ENCODE results near the gene MGA. TPM values are rescaled to one million over a fixed set of nuclear protein-coding genes. Genes with fewer than 3 reads are reported as not detected.

Gene MGA
- total RNA-seq, 1 experiment from 2014 or later = 38.5 TPM

DNA sequence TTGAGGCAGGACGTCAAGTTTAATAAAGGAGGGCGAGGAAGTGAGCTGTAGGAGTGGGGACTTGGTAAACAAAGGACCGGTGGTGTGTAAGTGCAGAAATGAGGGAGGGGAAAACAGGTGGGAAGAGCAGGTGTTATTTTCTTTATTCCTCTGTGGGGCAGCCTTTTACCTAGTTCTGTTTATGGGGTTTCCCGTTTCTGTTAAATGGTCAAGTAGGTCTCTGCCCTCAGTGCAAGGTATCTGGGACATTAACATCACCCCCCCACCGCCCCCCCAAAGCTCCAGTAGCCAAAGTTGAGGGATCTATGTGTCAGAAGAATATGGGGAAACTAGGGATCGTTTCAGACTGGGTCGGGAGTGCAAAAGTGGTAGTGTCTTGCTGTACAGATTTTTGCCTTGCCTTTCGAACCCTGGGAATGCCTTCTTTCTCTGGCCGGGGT, 893 bp downstream of the MGA start:
- intact Hi-C loops (cut with micrococcal nuclease; ENCODE audit: unreplicated experiment) = loop anchor here (5.0 kb wide), 1 partner anchor 39 kb away; no protein-coding TSS in a partner anchor
- BruUV-seq (replicated peaks) = no TSS peak

DNA sequence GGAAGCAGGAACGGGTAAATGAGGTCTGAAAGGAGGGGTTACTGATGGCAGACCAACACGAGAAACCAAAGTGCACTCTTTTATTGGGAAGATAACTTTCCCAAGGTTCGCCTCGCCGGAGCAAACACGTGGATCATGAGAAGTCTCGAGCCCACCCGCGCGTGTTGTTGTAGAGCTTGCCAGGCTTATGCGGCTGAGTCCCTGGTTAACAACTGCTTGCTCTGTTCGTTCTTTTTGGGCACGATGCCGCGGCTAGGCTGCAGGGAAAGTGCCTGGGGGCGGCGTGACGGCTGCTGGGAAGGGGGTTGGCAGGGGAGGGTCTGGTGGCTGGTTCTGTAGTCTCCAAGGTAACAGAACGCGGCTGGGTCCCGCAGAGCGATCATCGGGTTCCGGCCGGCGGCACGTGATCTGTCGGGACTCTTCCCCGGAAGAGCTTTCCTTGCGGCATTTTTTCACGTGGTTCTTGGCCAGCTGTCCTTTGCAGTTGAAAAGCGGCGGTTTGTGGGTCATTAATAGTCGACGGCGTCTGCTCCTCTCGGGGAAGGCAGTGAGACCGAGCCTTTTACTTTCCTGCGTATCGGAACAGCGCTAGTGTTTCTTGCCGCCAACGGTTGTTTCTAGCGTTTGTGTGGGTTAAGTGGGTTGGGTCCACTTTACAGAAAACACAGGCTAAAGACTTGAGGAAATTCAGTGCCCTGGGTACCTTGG, 1.5 kb downstream of the MGA start:
- peaks cover 11% of the 10 kb centered on the region for H3K4me1 ChIP-seq (replicated peaks; ENCODE audit: insufficient read depth)
- peak overlapping the region; percentile 63 for H3K4me3 ChIP-seq
- intact Hi-C loops (cut with micrococcal nuclease; ENCODE audit: unreplicated experiment) = loop anchor here (5.0 kb wide), 1 partner anchor 39 kb away; no protein-coding TSS in a partner anchor
- peaks cover 21% of the 10 kb centered on the region for H4K20me1 ChIP-seq (ENCODE audit: insufficient read depth)
- H3K79me2 ChIP-seq (ENCODE audit: low read depth) = peaks cover 60% of the 10 kb centered on the region
- peak overlapping the region; percentile 85; the same call in 1 of the 2 replicates for H3K27ac ChIP-seq
- BruUV-seq (replicated peaks) = no TSS peak
- H3K4me2 ChIP-seq = peak overlapping the region; percentile 85
- TF ChIP-seq, protein P1, sequence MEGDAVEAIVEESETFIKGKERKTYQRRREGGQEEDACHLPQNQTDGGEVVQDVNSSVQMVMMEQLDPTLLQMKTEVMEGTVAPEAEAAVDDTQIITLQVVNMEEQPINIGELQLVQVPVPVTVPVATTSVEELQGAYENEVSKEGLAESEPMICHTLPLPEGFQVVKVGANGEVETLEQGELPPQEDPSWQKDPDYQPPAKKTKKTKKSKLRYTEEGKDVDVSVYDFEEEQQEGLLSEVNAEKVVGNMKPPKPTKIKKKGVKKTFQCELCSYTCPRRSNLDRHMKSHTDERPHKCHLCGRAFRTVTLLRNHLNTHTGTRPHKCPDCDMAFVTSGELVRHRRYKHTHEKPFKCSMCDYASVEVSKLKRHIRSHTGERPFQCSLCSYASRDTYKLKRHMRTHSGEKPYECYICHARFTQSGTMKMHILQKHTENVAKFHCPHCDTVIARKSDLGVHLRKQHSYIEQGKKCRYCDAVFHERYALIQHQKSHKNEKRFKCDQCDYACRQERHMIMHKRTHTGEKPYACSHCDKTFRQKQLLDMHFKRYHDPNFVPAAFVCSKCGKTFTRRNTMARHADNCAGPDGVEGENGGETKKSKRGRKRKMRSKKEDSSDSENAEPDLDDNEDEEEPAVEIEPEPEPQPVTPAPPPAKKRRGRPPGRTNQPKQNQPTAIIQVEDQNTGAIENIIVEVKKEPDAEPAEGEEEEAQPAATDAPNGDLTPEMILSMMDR (conservative IDR thresholded peaks at IDR 0.05) = no peak
- no peak for TF ChIP-seq EZH2 (IDR thresholded peaks at IDR 0.05; ENCODE audit: low read depth)
- no peaks in the 10 kb centered on the region for H3K9me2 ChIP-seq (ENCODE audit: insufficient read depth)
- CTCF ChIA-PET = no interaction called here
- no peaks in the 10 kb centered on the region for H3K9me3 ChIP-seq (ENCODE audit: insufficient read depth, low read depth)
- H3K27me3 ChIP-seq (ENCODE audit: insufficient read depth, low read depth) = no peaks in the 10 kb centered on the region
- POLR2A ChIA-PET (ENCODE audit: unreplicated experiment) = no interaction called here
- H2AFZ ChIP-seq = peak overlapping the region; percentile 97
- peaks cover 29% of the 10 kb centered on the region; the same call in 1 of the 2 replicates for H3F3A ChIP-seq (ENCODE audit: insufficient read depth, low read depth)
- no peaks in the 10 kb centered on the region for H3K36me3 ChIP-seq (ENCODE audit: low read depth)
- DNase-seq = peak; percentile 43 to 46

More for the DNA sequence above, 893 bp downstream of the MGA start:
- Histone ChIP-seq H3K27me3 (ENCODE audit: insufficient read depth, low read depth) (no peaks in the 10 kb centered on the region), H3K36me3 (ENCODE audit: low read depth) (no peaks in the 10 kb centered on the region), H4K20me1 (ENCODE audit: insufficient read depth) (peaks cover 17% of the 10 kb centered on the region), H3F3A (ENCODE audit: insufficient read depth, low read depth) (peaks cover 23% of the 10 kb centered on the region; the same call in 1 of the 2 replicates), H3K4me1 (replicated peaks; ENCODE audit: insufficient read depth) (peaks cover 11% of the 10 kb centered on the region), H3K27ac (peak overlapping the region; percentile 85), H2AFZ (peak overlapping the region; percentile 97), H3K79me2 (ENCODE audit: low read depth) (peaks cover 54% of the 10 kb centered on the region), H3K9me2 (ENCODE audit: insufficient read depth) (no peaks in the 10 kb centered on the region), H3K4me2 (peak overlapping the region; percentile 85), H3K4me3 (peak overlapping the region; percentile 63), H3K9me3 (ENCODE audit: insufficient read depth, low read depth) (no peaks in the 10 kb centered on the region)
- ChIA-PET CTCF (interaction anchor here (0.6 to 0.7 kb wide), 2 partner anchors 80 to 96 kb away, joined by 3 to 4 read pairs; no protein-coding TSS in a partner anchor), POLR2A (ENCODE audit: unreplicated experiment) (interaction anchor here (0.7 kb wide), 1 partner anchor 401 kb away, joined by 3 read pairs; no protein-coding TSS in a partner anchor)
- DNase-seq = no peak
- TF ChIP-seq EZH2 (IDR thresholded peaks at IDR 0.05; ENCODE audit: low read depth) = no peak
- TF ChIP-seq, protein P1 (conservative IDR thresholded peaks at IDR 0.05) = no peak

DNA sequence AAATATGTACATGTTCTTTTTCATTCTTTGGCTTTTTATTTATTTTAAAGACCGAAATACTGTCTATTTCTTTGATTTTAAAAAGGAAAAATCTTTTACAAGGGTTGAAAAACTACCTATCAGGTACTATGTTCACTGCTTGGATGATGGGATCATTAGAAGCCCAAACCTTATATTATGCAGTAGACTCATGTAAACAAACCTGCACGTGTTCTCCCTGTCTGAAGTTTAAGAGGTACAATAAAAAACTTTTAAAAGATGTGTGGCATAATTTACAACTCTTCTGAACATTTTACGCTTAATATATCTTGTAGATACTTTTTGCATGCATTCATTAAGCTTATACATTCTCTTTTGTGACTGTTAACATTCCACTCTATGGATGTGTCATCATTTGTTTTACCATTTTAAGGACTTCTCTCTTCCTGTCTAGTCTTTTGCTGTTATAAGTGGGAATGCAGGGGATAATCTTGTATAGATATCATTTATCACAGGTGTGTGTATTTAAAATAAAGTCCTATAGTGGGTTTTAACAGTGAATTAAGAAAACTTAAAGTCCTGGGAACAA, 6.2 kb downstream of the MGA start:
- no peaks in the 10 kb centered on the region for H3K9me2 ChIP-seq (ENCODE audit: insufficient read depth)
- H3K4me1 ChIP-seq (replicated peaks; ENCODE audit: insufficient read depth) = peaks cover 11% of the 10 kb centered on the region
- no peak for TF ChIP-seq EZH2 (IDR thresholded peaks at IDR 0.05; ENCODE audit: low read depth)
- TF ChIP-seq, protein P1 (conservative IDR thresholded peaks at IDR 0.05) = no peak
- no peak overlapping the region for H2AFZ ChIP-seq
- peaks cover 30% of the 10 kb centered on the region for H4K20me1 ChIP-seq (ENCODE audit: insufficient read depth)
- no peaks in the 10 kb centered on the region for H3K27me3 ChIP-seq (ENCODE audit: insufficient read depth, low read depth)
- H3K79me2 ChIP-seq (ENCODE audit: low read depth) = peaks cover 97% of the 10 kb centered on the region
- no TSS peak for BruUV-seq (replicated peaks)
- H3K9me3 ChIP-seq (ENCODE audit: insufficient read depth, low read depth) = no peaks in the 10 kb centered on the region
- ChIA-PET POLR2A (ENCODE audit: unreplicated experiment) (no interaction called here), CTCF (no interaction called here)
- H3K27ac ChIP-seq = no peak overlapping the region
- no peak overlapping the region for H3K4me2 ChIP-seq
- H3F3A ChIP-seq (ENCODE audit: insufficient read depth, low read depth) = peaks cover 9% of the 10 kb centered on the region; the same call in 1 of the 2 replicates
- no peak for DNase-seq
- peaks cover 15% of the 10 kb centered on the region for H3K36me3 ChIP-seq (ENCODE audit: low read depth)
- no peak overlapping the region for H3K4me3 ChIP-seq
- intact Hi-C loops (cut with micrococcal nuclease; ENCODE audit: unreplicated experiment) = no loop called here
